Cardiac fibroblast (primary cell): ENCODE data around the gene C15orf39.
"Not testable (repeated sequence)": the region's sequence is repeated elsewhere in the genome, so short reads cannot be mapped to it uniquely, and the experiment has no call there.

Source experiments
- DNase-seq, 2 donors: peaks; one replicate each; pipeline versions ENCODE4 v3.0.0 to v3.0.0-alpha.2; 2010; ENCODE audit warnings: low read depth in 2 of 2
- H3K4me3 ChIP-seq, 2 donors: replicated peaks in 1 of 2; 1 replicate in 1 of 2; 2 replicates in 1 of 2; pipeline ENCODE4 v1.5.1; 2011; ENCODE audit warnings: low read depth in 2 of 2, low read length in 2 of 2, mild to moderate bottlenecking in 2 of 2, moderate library complexity in 1 of 2
- TF ChIP-seq, protein P1 (sequence below): IDR thresholded peaks from one replicate; pipeline ENCODE4 v1.5.1; 2011; ENCODE audit warnings: low read depth, mild to moderate bottlenecking, low read length, inconsistent platforms

The C15orf39 gene

GRCh38 chr15:75213212-75213767 lies 11.6 kb downstream of the C15orf39 start:
- no peak overlapping the region for H3K4me3 ChIP-seq
- TF ChIP-seq, protein P1, sequence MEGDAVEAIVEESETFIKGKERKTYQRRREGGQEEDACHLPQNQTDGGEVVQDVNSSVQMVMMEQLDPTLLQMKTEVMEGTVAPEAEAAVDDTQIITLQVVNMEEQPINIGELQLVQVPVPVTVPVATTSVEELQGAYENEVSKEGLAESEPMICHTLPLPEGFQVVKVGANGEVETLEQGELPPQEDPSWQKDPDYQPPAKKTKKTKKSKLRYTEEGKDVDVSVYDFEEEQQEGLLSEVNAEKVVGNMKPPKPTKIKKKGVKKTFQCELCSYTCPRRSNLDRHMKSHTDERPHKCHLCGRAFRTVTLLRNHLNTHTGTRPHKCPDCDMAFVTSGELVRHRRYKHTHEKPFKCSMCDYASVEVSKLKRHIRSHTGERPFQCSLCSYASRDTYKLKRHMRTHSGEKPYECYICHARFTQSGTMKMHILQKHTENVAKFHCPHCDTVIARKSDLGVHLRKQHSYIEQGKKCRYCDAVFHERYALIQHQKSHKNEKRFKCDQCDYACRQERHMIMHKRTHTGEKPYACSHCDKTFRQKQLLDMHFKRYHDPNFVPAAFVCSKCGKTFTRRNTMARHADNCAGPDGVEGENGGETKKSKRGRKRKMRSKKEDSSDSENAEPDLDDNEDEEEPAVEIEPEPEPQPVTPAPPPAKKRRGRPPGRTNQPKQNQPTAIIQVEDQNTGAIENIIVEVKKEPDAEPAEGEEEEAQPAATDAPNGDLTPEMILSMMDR, result no peak
- no peak for DNase-seq

GRCh38 chr15:75213768-75214221 lies 12.1 kb downstream of the C15orf39 start:
- no peak for DNase-seq
- TF ChIP-seq, protein P1, result no peak
- no peak overlapping the region for H3K4me3 ChIP-seq

DNA sequence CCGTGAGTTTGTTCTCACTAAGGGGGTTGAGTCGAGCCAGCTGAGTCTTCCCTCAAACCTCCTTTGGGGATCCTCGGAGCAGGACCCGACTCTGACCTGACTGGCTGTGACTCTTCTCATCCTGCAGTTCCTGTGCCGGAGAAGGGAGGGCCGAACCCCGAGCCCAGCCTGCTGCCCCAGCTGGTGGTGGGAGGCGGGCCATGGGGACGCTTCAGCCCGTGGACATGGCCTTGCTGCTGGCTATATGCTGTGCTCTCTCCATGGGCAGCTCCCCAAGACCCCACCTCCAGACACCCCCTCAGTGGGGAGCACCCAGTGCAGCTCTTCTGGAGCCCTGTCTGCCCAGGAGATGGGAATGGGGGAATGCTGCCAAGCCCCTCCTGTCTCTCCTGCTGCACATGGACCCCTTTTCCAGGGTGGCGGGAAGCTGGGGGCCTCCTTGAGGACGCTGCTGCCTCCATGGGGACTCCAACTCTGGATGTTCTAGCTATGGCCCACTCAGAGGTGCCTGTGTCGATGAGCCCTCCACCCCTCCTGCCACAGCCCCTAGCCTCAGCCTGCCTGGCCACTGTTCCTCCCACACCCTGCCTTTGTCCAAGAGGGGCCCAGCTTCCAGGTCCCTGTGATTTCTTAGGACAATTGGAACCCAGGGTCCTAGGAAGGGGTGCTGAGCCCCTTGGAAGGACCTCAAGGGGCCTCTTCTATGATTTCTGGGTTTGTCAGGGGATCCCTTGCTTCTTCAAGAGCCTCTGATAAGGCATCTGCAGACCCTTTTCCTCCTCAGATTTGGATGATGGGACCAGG lies 12.8 kb downstream of the C15orf39 start:
- no peak overlapping the region for H3K4me3 ChIP-seq
- no peak for DNase-seq
- TF ChIP-seq, protein P1, result no peak

DNA sequence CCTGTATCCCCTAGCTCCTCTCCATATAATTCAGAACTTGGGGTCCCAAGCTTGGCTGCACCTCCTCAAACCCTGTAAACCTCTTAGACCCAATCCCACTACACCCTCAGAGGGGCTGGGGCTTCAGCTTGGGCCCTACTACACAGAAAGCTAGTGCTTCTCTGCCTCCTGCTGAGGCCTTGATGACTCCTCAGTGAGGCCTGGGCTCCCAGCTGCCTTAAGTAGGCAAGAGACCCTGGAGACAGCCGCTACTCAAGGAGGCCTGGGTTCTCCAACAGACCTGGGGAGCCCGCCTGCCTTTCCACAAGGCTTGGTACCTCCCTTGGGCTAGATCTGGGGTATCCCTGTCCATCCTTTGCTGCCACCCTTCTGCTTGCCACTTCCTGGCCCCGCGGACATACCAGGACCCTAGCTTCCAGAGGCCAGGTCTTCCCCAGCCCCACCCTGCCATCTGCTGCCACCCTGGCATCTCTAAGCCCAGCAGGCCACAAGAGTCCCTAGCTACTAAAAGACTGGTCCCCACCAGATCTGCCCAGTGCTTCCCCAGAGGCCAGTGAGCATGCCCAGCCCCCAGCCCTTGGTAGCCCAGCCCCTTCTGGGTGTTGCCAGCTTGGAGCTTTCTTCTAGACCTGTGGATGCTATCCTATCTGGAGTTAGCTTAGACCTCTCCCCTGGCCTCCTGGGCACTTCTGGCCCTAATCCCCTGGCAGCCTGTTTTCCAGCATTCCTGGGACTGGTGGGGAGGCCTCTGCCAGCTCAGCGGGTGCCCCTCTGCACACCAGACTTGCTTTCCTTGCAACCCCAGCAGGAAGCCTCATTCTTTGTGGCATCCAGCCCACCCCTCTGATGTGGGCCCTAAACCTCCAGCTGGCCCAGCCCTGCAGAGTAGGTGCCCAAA lies 13.7 kb downstream of the C15orf39 start:
- no peak for DNase-seq
- H3K4me3 ChIP-seq, result no peak overlapping the region
- TF ChIP-seq, protein P1, result no peak

- TF ChIP-seq, protein P1, result no peak
- no peak for DNase-seq
- no peak overlapping the region for H3K4me3 ChIP-seq
Measured at GRCh38 chr15:75217012-75217411, 15.3 kb downstream of the C15orf39 start.

- DNase-seq, H3K4me3 ChIP-seq: not testable (repeated sequence)
Measured at GRCh38 chr15:75217574-75217973, 15.9 kb downstream of the C15orf39 start.

DNA sequence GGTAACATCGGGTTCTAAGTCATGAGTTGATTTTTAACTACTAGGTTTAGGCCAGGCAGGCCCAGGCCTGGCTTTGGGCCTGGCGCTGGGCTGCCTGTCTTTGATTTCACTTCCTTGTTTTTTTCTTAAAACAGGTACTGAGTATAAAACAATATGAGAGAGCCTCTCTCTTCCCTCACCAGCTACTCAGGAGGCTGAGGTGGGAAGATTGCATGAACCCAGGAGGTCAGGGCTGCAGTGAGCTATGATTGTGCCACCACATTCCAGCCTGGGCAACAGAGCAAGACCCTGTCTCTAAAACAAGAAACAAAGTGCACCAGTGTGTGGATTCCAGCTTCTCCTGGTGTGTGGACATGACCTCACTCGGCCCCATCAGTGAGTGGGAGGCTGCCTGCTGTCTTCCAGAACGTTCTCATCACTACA lies 17.8 kb downstream of the C15orf39 start:
- not testable (repeated sequence) for DNase-seq, H3K4me3 ChIP-seq
